ENCODE measurements around the gene GREB1L.

GREB1L gene

GRCh38 chr18:21305621-21306020, 63.6 kb downstream of the GREB1L start:
- no peak overlapping the region for H3K9ac ChIP-seq (ENCODE audit: low read length)
- H3K4me3 ChIP-seq (ENCODE audit: low read depth, low read length, poor library complexity, severe bottlenecking) = no peak overlapping the region
- H3K4me1 ChIP-seq (ENCODE audit: insufficient read depth, low read length, severe bottlenecking) = no peaks in the 10 kb centered on the region
- H3K36me3 ChIP-seq (ENCODE audit: insufficient read depth, low read length) = no peaks in the 10 kb centered on the region
- H4K20me1 ChIP-seq (ENCODE audit: insufficient read depth, low read length) = no peaks in the 10 kb centered on the region
- H3F3A ChIP-seq (ENCODE audit: insufficient read depth, low read length) = no peaks in the 10 kb centered on the region
- no peak overlapping the region for H3K4me2 ChIP-seq (ENCODE audit: low read length)
- H3K27me3 ChIP-seq (ENCODE audit: insufficient read depth, low read length) = no peaks in the 10 kb centered on the region
- H2AFZ ChIP-seq (ENCODE audit: low read length) = no peak overlapping the region
- TF ChIP-seq CTCF (IDR thresholded peaks at IDR 0.05; ENCODE audit: low read length) (no peak), EZH2 (IDR thresholded peaks at IDR 0.05; ENCODE audit: borderline replicate concordance, low read length) (no peak)
- no peaks in the 10 kb centered on the region for H3K9me2 ChIP-seq (ENCODE audit: low read depth, low read length)
- H3K79me2 ChIP-seq (ENCODE audit: insufficient read depth, low read length) = no peaks in the 10 kb centered on the region
- no peak overlapping the region for H3K27ac ChIP-seq (ENCODE audit: low read depth, low read length, poor library complexity, severe bottlenecking)
- no peaks in the 10 kb centered on the region for H3K9me3 ChIP-seq (ENCODE audit: low read length)

GRCh38 chr18:21306368-21306767, 64.3 kb downstream of the GREB1L start:
- no peak overlapping the region for H3K4me3 ChIP-seq (ENCODE audit: low read depth, low read length, poor library complexity, severe bottlenecking)
- H3K79me2 ChIP-seq (ENCODE audit: insufficient read depth, low read length) = no peaks in the 10 kb centered on the region
- no peak overlapping the region for H2AFZ ChIP-seq (ENCODE audit: low read length)
- H3K27me3 ChIP-seq (ENCODE audit: insufficient read depth, low read length) = no peaks in the 10 kb centered on the region
- H3K36me3 ChIP-seq (ENCODE audit: insufficient read depth, low read length) = no peaks in the 10 kb centered on the region
- H3K9ac ChIP-seq (ENCODE audit: low read length) = no peak overlapping the region
- no peaks in the 10 kb centered on the region for H3K4me1 ChIP-seq (ENCODE audit: insufficient read depth, low read length, severe bottlenecking)
- no peak for TF ChIP-seq CTCF (IDR thresholded peaks at IDR 0.05; ENCODE audit: low read length)
- no peak for TF ChIP-seq EZH2 (IDR thresholded peaks at IDR 0.05; ENCODE audit: borderline replicate concordance, low read length)
- no peaks in the 10 kb centered on the region for H4K20me1 ChIP-seq (ENCODE audit: insufficient read depth, low read length)
- H3K27ac ChIP-seq (ENCODE audit: low read depth, low read length, poor library complexity, severe bottlenecking) = no peak overlapping the region
- no peaks in the 10 kb centered on the region for H3K9me2 ChIP-seq (ENCODE audit: low read depth, low read length)
- H3K9me3 ChIP-seq (ENCODE audit: low read length) = no peaks in the 10 kb centered on the region
- no peaks in the 10 kb centered on the region for H3F3A ChIP-seq (ENCODE audit: insufficient read depth, low read length)
- no peak overlapping the region for H3K4me2 ChIP-seq (ENCODE audit: low read length)

- Histone ChIP-seq H3K79me2 (ENCODE audit: insufficient read depth, low read length) (no peaks in the 10 kb centered on the region), H3K27me3 (ENCODE audit: insufficient read depth, low read length) (no peaks in the 10 kb centered on the region), H3K27ac (ENCODE audit: low read depth, low read length, poor library complexity, severe bottlenecking) (no peak overlapping the region), H3K9me3 (ENCODE audit: low read length) (no peaks in the 10 kb centered on the region), H3K9ac (ENCODE audit: low read length) (no peak overlapping the region), H3K4me1 (ENCODE audit: insufficient read depth, low read length, severe bottlenecking) (no peaks in the 10 kb centered on the region), H3K4me2 (ENCODE audit: low read length) (no peak overlapping the region), H3F3A (ENCODE audit: insufficient read depth, low read length) (no peaks in the 10 kb centered on the region), H3K9me2 (ENCODE audit: low read depth, low read length) (no peaks in the 10 kb centered on the region), H3K36me3 (ENCODE audit: insufficient read depth, low read length) (no peaks in the 10 kb centered on the region), H2AFZ (ENCODE audit: low read length) (no peak overlapping the region), H4K20me1 (ENCODE audit: insufficient read depth, low read length) (no peaks in the 10 kb centered on the region), H3K4me3 (ENCODE audit: low read depth, low read length, poor library complexity, severe bottlenecking) (no peak overlapping the region)
- no peak for TF ChIP-seq CTCF (IDR thresholded peaks at IDR 0.05; ENCODE audit: low read length)
- no peak for TF ChIP-seq EZH2 (IDR thresholded peaks at IDR 0.05; ENCODE audit: borderline replicate concordance, low read length)
These were observed 65.5 kb downstream of the GREB1L start for GRCh38 chr18:21307578-21307977.
